Measurements from ENCODE around the gene RUVBL2. TPM values are rescaled to one million over a fixed set of nuclear protein-coding genes. Genes with fewer than 3 reads are reported as not detected.

The RUVBL2 gene
- total and polyA plus RNA-seq, 2 donors (not counting 3 experiments of a cell fraction or from before 2014, with no cell fraction given): 115 to 185 TPM

DNA sequence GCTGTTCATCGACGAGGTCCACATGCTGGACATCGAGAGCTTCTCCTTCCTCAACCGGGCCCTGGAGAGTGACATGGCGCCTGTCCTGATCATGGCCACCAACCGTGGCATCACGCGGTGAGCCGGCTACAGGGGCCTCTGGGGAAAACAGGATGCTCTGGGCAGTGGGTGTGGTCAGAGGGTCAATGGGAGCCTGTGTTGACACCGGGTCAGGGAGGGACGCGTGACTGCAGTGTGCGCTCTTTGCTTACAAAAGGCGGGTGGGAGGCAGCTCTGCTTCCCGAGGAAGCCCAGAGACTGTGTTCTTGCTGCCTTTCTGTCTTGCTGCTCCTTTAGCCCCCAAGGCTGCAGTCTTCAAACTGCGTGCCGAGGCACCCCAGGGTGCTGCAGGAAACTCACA is 17.5 kb downstream of the RUVBL2 start:
- Histone ChIP-seq H3K4me2 (ENCODE audit: insufficient read depth, low read length) (no peak overlapping the region), H3K9ac (replicated peaks; ENCODE audit: extremely low read depth, insufficient read depth, low read length) (no peak overlapping the region), H3K9me1 (replicated peaks; ENCODE audit: control insufficient read depth, extremely low read depth, insufficient read depth, low read length) (no peaks in the 10 kb centered on the region), H3K36me3 (ENCODE audit: control insufficient read depth in 2 of 2, extremely low read depth in 1 of 2, insufficient read depth in 2 of 2, low read length in 2 of 2) (peaks cover 0 to 40% of the 10 kb centered on the region in 2 experiments), H3K4me3 (replicated peaks in 1 of 3; ENCODE audit: insufficient read depth in 1 of 3, low read depth in 1 of 3, low read length in 3 of 3) (no peak overlapping the region), H3K9me3 (replicated peaks; ENCODE audit: control insufficient read depth, insufficient read depth, low read length) (no peaks in the 10 kb centered on the region), H3K27ac (ENCODE audit: insufficient read depth, low read depth, low read length) (no peak overlapping the region), H4K20me1 (replicated peaks; ENCODE audit: control insufficient read depth, extremely low read depth, insufficient read depth, low read length) (no peaks in the 10 kb centered on the region), H3K79me2 (ENCODE audit: control insufficient read depth, insufficient read depth, low read length) (no peaks in the 10 kb centered on the region), H3K27me3 (ENCODE audit: control insufficient read depth in 2 of 2, insufficient read depth in 2 of 2, low read length in 2 of 2) (no peaks in the 10 kb centered on the region), H3K4me1 (ENCODE audit: control insufficient read depth, extremely low read depth, insufficient read depth, low read length) (no peaks in the 10 kb centered on the region), H2AFZ (ENCODE audit: low read depth, low read length) (no peak overlapping the region)
- DNase-seq (ENCODE audit: low read depth, low spot score) (no peak), FAIRE-seq (no peak)
- no TSS peak for BruUV-seq (replicated peaks)
- ChIA-PET CTCF (interaction anchor here (7.2 kb wide), 1 partner anchor 11 kb away, joined by 59 read pairs; no protein-coding TSS in a partner anchor), POLR2A (no interaction called here)
- TF ChIP-seq POLR2AphosphoS5 (IDR thresholded peaks at IDR 0.05; ENCODE audit: insufficient read depth, low read depth, low read length) (no peak), POLR2A (IDR thresholded peaks at IDR 0.05; ENCODE audit: low read depth, low read length) (no peak), FOS (IDR thresholded peaks at IDR 0.05; ENCODE audit: borderline replicate concordance, insufficient read depth, low read length) (no peak), GATA2 (IDR thresholded peaks at IDR 0.05; ENCODE audit: insufficient read depth, insufficient read length, low read depth, low read length) (no peak), MYC (IDR thresholded peaks at IDR 0.05; ENCODE audit: low read depth, low read length) (no peak), JUN (IDR thresholded peaks at IDR 0.05; ENCODE audit: borderline replicate concordance, insufficient read depth, insufficient read length, low read depth) (no peak), EZH2 (IDR thresholded peaks at IDR 0.05; ENCODE audit: borderline replicate concordance, low read depth, low read length, severe bottlenecking) (no peak)
- TF ChIP-seq, protein P1, sequence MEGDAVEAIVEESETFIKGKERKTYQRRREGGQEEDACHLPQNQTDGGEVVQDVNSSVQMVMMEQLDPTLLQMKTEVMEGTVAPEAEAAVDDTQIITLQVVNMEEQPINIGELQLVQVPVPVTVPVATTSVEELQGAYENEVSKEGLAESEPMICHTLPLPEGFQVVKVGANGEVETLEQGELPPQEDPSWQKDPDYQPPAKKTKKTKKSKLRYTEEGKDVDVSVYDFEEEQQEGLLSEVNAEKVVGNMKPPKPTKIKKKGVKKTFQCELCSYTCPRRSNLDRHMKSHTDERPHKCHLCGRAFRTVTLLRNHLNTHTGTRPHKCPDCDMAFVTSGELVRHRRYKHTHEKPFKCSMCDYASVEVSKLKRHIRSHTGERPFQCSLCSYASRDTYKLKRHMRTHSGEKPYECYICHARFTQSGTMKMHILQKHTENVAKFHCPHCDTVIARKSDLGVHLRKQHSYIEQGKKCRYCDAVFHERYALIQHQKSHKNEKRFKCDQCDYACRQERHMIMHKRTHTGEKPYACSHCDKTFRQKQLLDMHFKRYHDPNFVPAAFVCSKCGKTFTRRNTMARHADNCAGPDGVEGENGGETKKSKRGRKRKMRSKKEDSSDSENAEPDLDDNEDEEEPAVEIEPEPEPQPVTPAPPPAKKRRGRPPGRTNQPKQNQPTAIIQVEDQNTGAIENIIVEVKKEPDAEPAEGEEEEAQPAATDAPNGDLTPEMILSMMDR (IDR thresholded peaks at IDR 0.05; ENCODE audit: extremely low read depth in 1 of 2, insufficient read depth in 1 of 2, low read depth in 1 of 2, low read length in 2 of 2): no peak
- TF ChIP-seq, protein P2, sequence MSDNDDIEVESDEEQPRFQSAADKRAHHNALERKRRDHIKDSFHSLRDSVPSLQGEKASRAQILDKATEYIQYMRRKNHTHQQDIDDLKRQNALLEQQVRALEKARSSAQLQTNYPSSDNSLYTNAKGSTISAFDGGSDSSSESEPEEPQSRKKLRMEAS (IDR thresholded peaks at IDR 0.05; ENCODE audit: insufficient read depth, insufficient read length): no peak
- dilution Hi-C loops (cut with MboI; ENCODE audit: extremely low pct_ligation_motif_present, low sequenced_read_pairs): no loop called here
- intact Hi-C loops (cut with micrococcal nuclease): no loop called here
